Caco-2 (cell line): ENCODE results near the gene PLXNA2. TPM values are rescaled to one million over a fixed set of nuclear protein-coding genes. Genes with fewer than 3 reads are reported as not detected.

Source experiments
- BruUV-seq: library from RNA; stranded (reverse); fragments of 400-500 nt; replicated peaks from 2 replicates; lab custom pipeline; 2021; lab: Mats Ljungman, UMichigan
- CTCF ChIA-PET: fragments of 300-600 bp; sonication (Branson Sonifier 250); formaldehyde crosslinking; loops from one replicate; lab custom pipeline; 2022; ENCODE audit warnings: antibody characterized with exemption; lab: Charles Lee
- POLR2A ChIA-PET: fragments of 300-600 bp; sonication (Branson Sonifier 250); formaldehyde crosslinking; loops from one replicate; lab custom pipeline; 2022; ENCODE audit warnings: antibody characterized with exemption; lab: Charles Lee
- DNase-seq, 2 experiments: peaks; one replicate each; pipeline versions ENCODE4 v3.0.0 to v3.0.0-alpha.2; 2020 to 2022
- H3K27me3 ChIP-seq: replicated peaks from 2 replicates; pipeline ENCODE4 v1.6.0; 2011; ENCODE audit warnings: low read length; ENCODE audit not compliant: control insufficient read depth, insufficient read depth
- H3K36me3 ChIP-seq: 2 replicates; pipeline ENCODE4 v1.5.1; 2011; ENCODE audit warnings: low read length; ENCODE audit not compliant: control insufficient read depth, insufficient read depth
- H3K4me1 ChIP-seq: fragments of 250-450 bp; sonication (Bioruptor Pico); 2 replicates; pipeline ENCODE4 v1.5.1; 2020; ENCODE audit warnings: mild to moderate bottlenecking
- H3K4me3 ChIP-seq: 2 replicates; pipeline ENCODE4 v1.5.1; 2011; ENCODE audit warnings: low read depth, mild to moderate bottlenecking, control low read depth, low read length
- H3K9me3 ChIP-seq: fragments of 250-450 bp; sonication (Bioruptor Pico); 2 replicates; pipeline ENCODE4 v1.5.1; 2020; ENCODE audit warnings: mild to moderate bottlenecking, moderate library complexity
- H3K27ac Mint-ChIP-seq: one replicate; pipeline ENCODE4 v1.8.0; 2022; ENCODE audit warnings: mixed read lengths; ENCODE audit not compliant: unreplicated experiment
- H3K27me3 Mint-ChIP-seq: one replicate; pipeline ENCODE4 v1.8.0; 2022; ENCODE audit warnings: mixed read lengths; ENCODE audit not compliant: insufficient read depth, unreplicated experiment
- H3K36me3 Mint-ChIP-seq: one replicate; pipeline ENCODE4 v1.8.0; 2022; ENCODE audit warnings: mild to moderate bottlenecking, mixed read lengths; ENCODE audit not compliant: insufficient read depth, unreplicated experiment
- H3K4me1 Mint-ChIP-seq: one replicate; pipeline ENCODE4 v1.8.0; 2022; ENCODE audit warnings: low read depth, mixed read lengths; ENCODE audit not compliant: unreplicated experiment
- H3K4me3 Mint-ChIP-seq: one replicate; pipeline ENCODE4 v1.8.0; 2022; ENCODE audit warnings: mild to moderate bottlenecking, moderate library complexity, mixed read lengths; ENCODE audit not compliant: unreplicated experiment
- H3K9me3 Mint-ChIP-seq: one replicate; pipeline ENCODE4 v1.8.0; 2022; ENCODE audit warnings: mixed read lengths; ENCODE audit not compliant: unreplicated experiment
- intact Hi-C: fragments of 100-400 bp; cut with micrococcal nuclease; formaldehyde crosslinking; loops from one replicate; pipeline ENCODE4 v1.10.0; 2022; ENCODE audit not compliant: unreplicated experiment
- total RNA-seq: library from RNA; stranded (reverse); gene quantifications from 2 replicates; pipeline ENCODE4 v1.2.3, GENCODE V29; 2022
- TF ChIP-seq, protein P1 (sequence below), 2 experiments: fragments of 200-600 bp in 1 of 2; IDR thresholded peaks; 1 replicate in 1 of 2; 2 replicates in 1 of 2; pipeline versions ENCODE4 v1.5.1 to v1.8.0; 2011 to 2022; ENCODE audit warnings: antibody characterized with exemption in 1 of 2, control low read depth in 1 of 2, inconsistent platforms in 1 of 2, low read depth in 1 of 2, low read length in 1 of 2, mild to moderate bottlenecking in 1 of 2, moderate library complexity in 1 of 2; ENCODE audit not compliant: insufficient read depth in 1 of 2, severe bottlenecking in 1 of 2, unreplicated experiment in 1 of 2

Gene PLXNA2
- total RNA-seq, 1 experiment from 2014 or later, result 3.2 TPM

DNA sequence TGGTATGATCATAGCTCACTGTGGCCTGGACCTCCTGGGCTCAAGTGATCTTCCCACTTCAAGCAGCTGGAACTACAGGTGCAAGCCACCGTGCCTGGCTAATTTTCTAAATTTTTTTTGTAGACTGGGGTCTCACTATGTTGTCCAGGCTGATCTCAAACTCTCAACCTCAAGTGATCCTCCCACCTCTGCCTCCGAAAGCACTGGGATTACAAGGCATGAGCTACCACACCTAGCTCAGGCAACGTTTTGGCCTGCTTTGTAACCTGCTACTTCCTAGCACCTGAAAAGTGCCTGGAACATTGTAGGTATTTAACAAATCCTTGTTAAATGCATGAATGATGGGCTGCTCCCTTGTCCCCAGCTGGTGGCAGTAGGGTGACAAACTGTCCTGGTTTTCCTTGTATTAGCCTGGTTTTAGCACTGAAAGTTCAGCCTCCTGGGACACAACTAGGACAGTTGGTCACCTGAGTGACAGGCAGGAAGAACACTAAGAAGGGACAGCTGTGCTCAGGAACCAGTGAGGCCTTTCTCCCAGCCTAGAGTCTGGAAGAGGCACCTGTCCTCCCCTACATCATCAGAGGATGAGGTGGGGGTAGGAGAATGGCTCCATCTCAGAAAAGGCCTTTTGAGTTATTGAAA lies 244.8 kb downstream of the PLXNA2 start:
- Mint-ChIP-seq H3K9me3 (no peaks in the 10 kb centered on the region), H3K36me3 (no peaks in the 10 kb centered on the region), H3K27ac (no peak overlapping the region), H3K27me3 (peaks cover 8% of the 10 kb centered on the region), H3K4me3 (no peak overlapping the region), H3K4me1 (no peaks in the 10 kb centered on the region)
- no peaks in the 10 kb centered on the region; the same call in 1 of the 2 replicates for H3K27me3 ChIP-seq
- TF ChIP-seq, protein P1, sequence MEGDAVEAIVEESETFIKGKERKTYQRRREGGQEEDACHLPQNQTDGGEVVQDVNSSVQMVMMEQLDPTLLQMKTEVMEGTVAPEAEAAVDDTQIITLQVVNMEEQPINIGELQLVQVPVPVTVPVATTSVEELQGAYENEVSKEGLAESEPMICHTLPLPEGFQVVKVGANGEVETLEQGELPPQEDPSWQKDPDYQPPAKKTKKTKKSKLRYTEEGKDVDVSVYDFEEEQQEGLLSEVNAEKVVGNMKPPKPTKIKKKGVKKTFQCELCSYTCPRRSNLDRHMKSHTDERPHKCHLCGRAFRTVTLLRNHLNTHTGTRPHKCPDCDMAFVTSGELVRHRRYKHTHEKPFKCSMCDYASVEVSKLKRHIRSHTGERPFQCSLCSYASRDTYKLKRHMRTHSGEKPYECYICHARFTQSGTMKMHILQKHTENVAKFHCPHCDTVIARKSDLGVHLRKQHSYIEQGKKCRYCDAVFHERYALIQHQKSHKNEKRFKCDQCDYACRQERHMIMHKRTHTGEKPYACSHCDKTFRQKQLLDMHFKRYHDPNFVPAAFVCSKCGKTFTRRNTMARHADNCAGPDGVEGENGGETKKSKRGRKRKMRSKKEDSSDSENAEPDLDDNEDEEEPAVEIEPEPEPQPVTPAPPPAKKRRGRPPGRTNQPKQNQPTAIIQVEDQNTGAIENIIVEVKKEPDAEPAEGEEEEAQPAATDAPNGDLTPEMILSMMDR (IDR thresholded peaks at IDR 0.05; ENCODE audit: insufficient read depth in 1 of 2, low read depth in 1 of 2, low read length in 1 of 2, severe bottlenecking in 1 of 2, unreplicated experiment in 1 of 2), result peak in 1 of 2 experiments; percentile 8
- no peak for DNase-seq
- H3K4me1 ChIP-seq, result no peaks in the 10 kb centered on the region
- no peak overlapping the region for H3K4me3 ChIP-seq
- CTCF ChIA-PET, result interaction anchor here (0.6 kb wide), 1 partner anchor 246 kb away, joined by 4 read pairs; no protein-coding TSS in a partner anchor
- intact Hi-C loops, result no loop called here
- POLR2A ChIA-PET, result no interaction called here
- BruUV-seq, result no TSS peak
- H3K36me3 ChIP-seq, result no peaks in the 10 kb centered on the region
- H3K9me3 ChIP-seq, result no peaks in the 10 kb centered on the region; the same call in 1 of the 2 replicates

DNA sequence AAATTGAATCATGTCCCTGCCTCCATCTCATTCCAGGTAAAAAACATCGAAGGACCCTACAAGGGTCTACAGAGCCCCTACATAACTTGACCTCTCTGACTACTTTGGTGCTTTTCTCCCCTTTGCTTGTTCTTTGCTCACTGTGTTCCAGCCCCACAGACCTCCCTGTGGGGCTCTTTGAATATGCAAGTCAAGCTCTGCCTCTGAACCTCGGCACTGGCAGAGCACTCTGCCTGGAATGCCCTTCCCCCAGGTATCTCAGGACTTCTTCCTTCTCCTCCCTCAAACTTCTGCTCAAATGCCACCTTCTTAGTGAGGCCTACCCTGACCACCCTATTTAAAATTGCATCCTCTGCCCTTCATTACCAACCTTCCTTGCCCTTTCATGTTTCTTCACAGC lies 245.5 kb downstream of the PLXNA2 start:
- Histone ChIP-seq H3K27me3 (no peaks in the 10 kb centered on the region; the same call in 1 of the 2 replicates), H3K9me3 (no peaks in the 10 kb centered on the region; the same call in 1 of the 2 replicates), H3K4me3 (no peak overlapping the region), H3K36me3 (no peaks in the 10 kb centered on the region), H3K4me1 (no peaks in the 10 kb centered on the region)
- DNase-seq, result no peak
- Mint-ChIP-seq H3K4me3 (no peak overlapping the region), H3K27me3 (peaks cover 12% of the 10 kb centered on the region), H3K4me1 (no peaks in the 10 kb centered on the region), H3K9me3 (no peaks in the 10 kb centered on the region), H3K36me3 (no peaks in the 10 kb centered on the region), H3K27ac (no peak overlapping the region)
- ChIA-PET POLR2A (no interaction called here), CTCF (interaction anchor here (0.9 to 1.6 kb wide), 5 partner anchors 81 to 151 kb away, joined by 3 to 47 read pairs (median 5); no protein-coding TSS in a partner anchor)
- no TSS peak for BruUV-seq
- TF ChIP-seq, protein P1 (IDR thresholded peaks at IDR 0.05; ENCODE audit: insufficient read depth in 1 of 2, low read depth in 1 of 2, low read length in 1 of 2, severe bottlenecking in 1 of 2, unreplicated experiment in 1 of 2), result no peak
- intact Hi-C loops, result loop anchor here (1.0 kb wide), 1 partner anchor 113 kb away; no protein-coding TSS in a partner anchor

DNA sequence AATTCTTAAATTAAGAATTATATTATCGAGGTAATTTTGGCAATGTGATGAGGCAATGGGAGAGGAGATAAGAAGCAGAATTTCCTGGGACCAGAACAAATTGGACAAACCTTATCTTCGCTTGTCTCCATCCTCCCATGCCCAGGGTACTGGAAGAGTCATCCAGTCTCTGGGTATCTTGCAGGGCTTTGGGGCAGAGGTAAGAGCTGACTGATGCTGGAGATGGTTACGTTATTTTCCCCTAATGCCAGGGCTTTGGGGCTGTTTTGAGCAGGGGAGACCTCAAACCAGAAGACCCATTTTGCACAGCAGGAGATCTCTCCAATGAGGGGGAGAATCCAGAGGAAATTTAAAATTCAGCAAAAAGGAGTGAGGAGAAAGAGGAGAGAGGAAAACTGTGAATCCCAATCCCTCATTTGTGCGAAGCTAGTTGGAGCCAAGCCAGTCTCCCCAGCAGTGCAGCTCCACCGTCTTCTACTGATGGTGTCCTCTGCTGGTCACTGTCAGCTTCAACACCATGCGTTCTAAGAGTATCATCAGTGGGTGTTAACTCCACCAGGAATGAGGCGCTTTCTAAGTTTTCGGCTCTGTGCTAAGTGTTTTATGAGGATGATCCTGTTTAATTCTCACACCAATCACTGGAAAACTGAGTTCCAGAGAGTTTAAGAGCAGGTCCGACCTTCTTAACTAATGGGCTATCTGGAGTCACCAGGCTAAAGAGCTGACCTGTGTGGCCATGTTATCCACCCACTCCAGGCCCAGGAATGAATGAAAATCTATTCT lies 246.5 kb downstream of the PLXNA2 start:
- TF ChIP-seq, protein P1 (IDR thresholded peaks at IDR 0.05; ENCODE audit: insufficient read depth in 1 of 2, low read depth in 1 of 2, low read length in 1 of 2, severe bottlenecking in 1 of 2, unreplicated experiment in 1 of 2), result peak; percentile 84 to 91
- POLR2A ChIA-PET, result interaction anchor here (1.0 kb wide), 1 partner anchor 171 kb away, joined by 3 read pairs; no protein-coding TSS in a partner anchor
- CTCF ChIA-PET, result interaction anchor here (0.6 to 1.6 kb wide), 17 partner anchors 10 to 254 kb away, joined by 3 to 47 read pairs (median 4); partner anchors contain the start of gene PLXNA2
- Mint-ChIP-seq H3K27me3 (peaks cover 17% of the 10 kb centered on the region), H3K4me1 (no peaks in the 10 kb centered on the region), H3K9me3 (no peaks in the 10 kb centered on the region), H3K4me3 (no peak overlapping the region), H3K27ac (no peak overlapping the region), H3K36me3 (no peaks in the 10 kb centered on the region)
- Histone ChIP-seq H3K27me3 (no peaks in the 10 kb centered on the region; the same call in 1 of the 2 replicates), H3K9me3 (no peaks in the 10 kb centered on the region; the same call in 1 of the 2 replicates), H3K4me3 (no peak overlapping the region), H3K36me3 (no peaks in the 10 kb centered on the region), H3K4me1 (no peaks in the 10 kb centered on the region)
- intact Hi-C loops, result loop anchor here (1.0 kb wide), 1 partner anchor 112 kb away; no protein-coding TSS in a partner anchor
- no TSS peak for BruUV-seq
- DNase-seq, result peak; percentile 63 to 70
